Astrocyte of the cerebellum (primary cell): Measurements from ENCODE around the gene FRMD6.
A peak's percentile ranks its signal among the peaks of the same experiment; 100 is the strongest.

Experiments
- DNase-seq: peaks from one replicate; pipeline ENCODE4 v3.0.0-alpha.2; 2011; ENCODE audit warnings: low read depth
- H3K4me3 ChIP-seq: 2 replicates; pipeline ENCODE4 v1.5.1; 2011; ENCODE audit warnings: mild to moderate bottlenecking, low read depth, low read length, moderate library complexity
- in situ Hi-C: cut with HindIII; loops from 2 replicates; pipeline ENCODE4 v1.10.0; 2017; ENCODE audit warnings: low sequenced_read_pairs
- TF ChIP-seq, protein P1 (sequence below): IDR thresholded peaks from 2 replicates; pipeline ENCODE4 v1.5.1; 2012; ENCODE audit warnings: low read length, low read depth, moderate library complexity, mild to moderate bottlenecking; ENCODE audit errors: missing control alignments

FRMD6 gene

GRCh38 chr14:51704545-51704944 is 52.8 kb downstream of the FRMD6 start:
- TF ChIP-seq, protein P1, sequence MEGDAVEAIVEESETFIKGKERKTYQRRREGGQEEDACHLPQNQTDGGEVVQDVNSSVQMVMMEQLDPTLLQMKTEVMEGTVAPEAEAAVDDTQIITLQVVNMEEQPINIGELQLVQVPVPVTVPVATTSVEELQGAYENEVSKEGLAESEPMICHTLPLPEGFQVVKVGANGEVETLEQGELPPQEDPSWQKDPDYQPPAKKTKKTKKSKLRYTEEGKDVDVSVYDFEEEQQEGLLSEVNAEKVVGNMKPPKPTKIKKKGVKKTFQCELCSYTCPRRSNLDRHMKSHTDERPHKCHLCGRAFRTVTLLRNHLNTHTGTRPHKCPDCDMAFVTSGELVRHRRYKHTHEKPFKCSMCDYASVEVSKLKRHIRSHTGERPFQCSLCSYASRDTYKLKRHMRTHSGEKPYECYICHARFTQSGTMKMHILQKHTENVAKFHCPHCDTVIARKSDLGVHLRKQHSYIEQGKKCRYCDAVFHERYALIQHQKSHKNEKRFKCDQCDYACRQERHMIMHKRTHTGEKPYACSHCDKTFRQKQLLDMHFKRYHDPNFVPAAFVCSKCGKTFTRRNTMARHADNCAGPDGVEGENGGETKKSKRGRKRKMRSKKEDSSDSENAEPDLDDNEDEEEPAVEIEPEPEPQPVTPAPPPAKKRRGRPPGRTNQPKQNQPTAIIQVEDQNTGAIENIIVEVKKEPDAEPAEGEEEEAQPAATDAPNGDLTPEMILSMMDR, result no peak
- H3K4me3 ChIP-seq, result no peak overlapping the region
- DNase-seq, result no peak
- in situ Hi-C loops, result no loop called here

DNA sequence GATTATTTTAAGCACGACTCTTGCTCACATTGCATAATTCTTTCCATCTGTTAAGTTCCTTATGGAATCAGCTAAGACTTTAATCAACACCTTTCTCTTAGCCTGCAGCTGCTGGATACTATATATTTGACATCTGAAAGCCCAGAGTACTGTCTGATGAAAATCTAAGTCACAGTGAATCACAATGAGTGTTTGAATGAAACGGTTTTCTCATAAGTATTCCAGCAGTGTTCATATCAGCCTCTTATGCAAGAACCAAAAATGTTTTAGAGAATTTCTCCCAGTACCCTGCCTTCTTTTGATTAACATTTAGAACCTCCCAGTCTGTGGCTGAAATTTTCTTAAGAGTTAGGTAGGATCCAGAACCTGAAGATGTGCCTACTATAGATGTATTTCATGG is 55.6 kb downstream of the FRMD6 start:
- TF ChIP-seq, protein P1, result no peak
- no peak overlapping the region for H3K4me3 ChIP-seq
- in situ Hi-C loops, result no loop called here
- no peak for DNase-seq

DNA sequence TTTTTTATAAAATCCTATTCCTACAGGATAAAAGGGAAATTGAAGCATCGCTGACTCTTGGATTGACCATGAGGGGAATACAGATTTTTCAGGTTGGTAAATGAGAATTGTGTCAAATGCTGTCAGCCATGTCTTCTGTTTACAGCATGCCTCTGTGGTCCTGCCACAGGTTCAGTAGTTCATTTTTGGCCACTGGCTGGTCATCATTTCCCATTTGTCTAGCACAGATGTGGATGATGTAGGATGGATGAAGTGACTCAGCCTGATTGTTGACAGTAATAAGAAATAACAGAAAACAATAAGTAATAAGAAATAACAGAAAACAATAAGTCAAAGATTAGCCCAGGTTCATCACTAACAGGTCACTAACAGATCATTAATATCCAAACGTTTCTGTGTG is 59.8 kb downstream of the FRMD6 start:
- in situ Hi-C loops, result no loop called here
- H3K4me3 ChIP-seq, result no peak overlapping the region
- no peak for DNase-seq
- TF ChIP-seq, protein P1, result no peak

DNA sequence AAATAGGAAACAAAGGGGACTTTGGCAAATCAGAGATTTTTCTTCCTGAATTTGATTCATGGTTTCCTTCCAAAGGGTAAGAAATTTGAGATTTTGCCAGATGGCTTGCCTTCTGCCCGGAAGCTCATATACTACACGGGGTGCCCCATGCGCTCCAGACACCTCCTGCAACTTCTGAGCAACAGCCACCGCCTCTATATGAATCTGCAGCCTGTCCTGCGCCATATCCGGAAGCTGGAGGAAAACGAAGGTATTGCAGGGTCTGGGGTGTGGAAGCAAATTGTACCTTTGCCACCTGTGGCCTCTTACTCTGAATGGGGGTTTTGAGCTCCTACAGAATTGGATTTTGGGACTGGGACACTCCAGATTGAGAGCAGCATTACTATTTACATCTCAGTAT is 63.5 kb downstream of the FRMD6 start:
- TF ChIP-seq, protein P1, result peak; percentile 6
- no peak for DNase-seq
- H3K4me3 ChIP-seq, result no peak overlapping the region
- in situ Hi-C loops, result no loop called here

DNA sequence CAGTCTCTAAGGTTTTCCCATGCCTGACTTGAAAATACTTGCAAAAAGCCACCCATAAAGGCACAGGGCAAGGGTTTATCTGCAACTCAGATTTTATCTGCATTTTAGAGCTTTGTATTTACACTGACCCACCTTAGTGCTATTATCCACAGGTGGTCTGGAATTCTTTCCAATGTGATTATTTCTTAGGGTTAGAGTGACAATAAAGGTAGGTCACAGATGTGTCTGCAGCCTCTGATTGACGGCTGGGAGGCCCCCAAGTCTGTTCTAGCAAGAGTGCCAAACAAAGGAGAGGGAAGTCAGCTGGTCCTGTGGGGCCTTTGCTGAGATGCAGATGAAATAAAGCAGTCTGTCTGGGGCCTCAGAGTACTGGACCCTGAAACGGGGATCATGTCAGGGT is 64.0 kb downstream of the FRMD6 start:
- no peak for DNase-seq
- H3K4me3 ChIP-seq, result no peak overlapping the region
- in situ Hi-C loops, result no loop called here
- TF ChIP-seq, protein P1, result no peak

- no peak overlapping the region for H3K4me3 ChIP-seq
- DNase-seq, result no peak
- in situ Hi-C loops, result no loop called here
- TF ChIP-seq, protein P1, result no peak
Observed at GRCh38 chr14:51716610-51717009, 64.9 kb downstream of the FRMD6 start.

GRCh38 chr14:51717766-51718165 is 66.1 kb downstream of the FRMD6 start:
- in situ Hi-C loops, result no loop called here
- TF ChIP-seq, protein P1, result no peak
- H3K4me3 ChIP-seq, result no peak overlapping the region
- no peak for DNase-seq
